GM18502 (cell line): ENCODE results near the gene CDC42EP4.
A peak's percentile ranks its signal among the peaks of the same experiment; 100 is the strongest.

Experiments used
- ATAC-seq: cut with Tn5 transposase; IDR thresholded peaks from one replicate; pipeline ENCODE4 v1.9.1; 2021; ENCODE audit warnings: mild to moderate bottlenecking; ENCODE audit not compliant: unreplicated experiment, poor library complexity

CDC42EP4 gene

GRCh38 chr17:73261952-73262675, 49.7 kb downstream of the CDC42EP4 start:
- ATAC-seq, result no peak

- ATAC-seq, result no peak
Observed at GRCh38 chr17:73261617-73261951, 50.2 kb downstream of the CDC42EP4 start, which contains the start of gene CPSF4L. CPSF4L (minus strand) TSS chr17:73261880; CDS start chr17:73261818, 62 bp downstream.

GRCh38 chr17:73257516-73257915, 54.3 kb downstream of the CDC42EP4 start:
- no peak for ATAC-seq

- ATAC-seq, result no peak
Observed at GRCh38 chr17:73256220-73256619, 55.6 kb downstream of the CDC42EP4 start.

GRCh38 chr17:73255671-73256181, 56.1 kb downstream of the CDC42EP4 start:
- peak; percentile 63 for ATAC-seq

DNA sequence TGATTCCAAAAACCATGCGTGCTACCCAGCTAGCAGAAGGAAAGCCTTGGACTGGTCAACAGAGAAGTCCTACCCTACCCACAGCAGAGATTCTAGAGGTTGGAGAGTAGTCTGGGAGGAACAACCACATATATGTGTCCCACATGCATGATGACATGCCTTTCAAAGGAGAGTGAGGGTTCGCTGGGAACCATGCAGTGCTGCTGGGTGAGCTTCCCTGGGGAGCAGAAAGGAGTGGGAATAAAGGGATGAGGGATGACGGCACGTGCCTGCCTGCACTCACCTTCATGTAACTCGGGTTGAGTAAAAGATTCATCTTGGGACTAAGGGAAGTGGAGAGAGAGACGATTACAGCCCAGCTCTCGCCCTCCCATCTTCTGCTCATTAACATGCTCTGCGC, 59.9 kb downstream of the CDC42EP4 start:
- no peak for ATAC-seq

DNA sequence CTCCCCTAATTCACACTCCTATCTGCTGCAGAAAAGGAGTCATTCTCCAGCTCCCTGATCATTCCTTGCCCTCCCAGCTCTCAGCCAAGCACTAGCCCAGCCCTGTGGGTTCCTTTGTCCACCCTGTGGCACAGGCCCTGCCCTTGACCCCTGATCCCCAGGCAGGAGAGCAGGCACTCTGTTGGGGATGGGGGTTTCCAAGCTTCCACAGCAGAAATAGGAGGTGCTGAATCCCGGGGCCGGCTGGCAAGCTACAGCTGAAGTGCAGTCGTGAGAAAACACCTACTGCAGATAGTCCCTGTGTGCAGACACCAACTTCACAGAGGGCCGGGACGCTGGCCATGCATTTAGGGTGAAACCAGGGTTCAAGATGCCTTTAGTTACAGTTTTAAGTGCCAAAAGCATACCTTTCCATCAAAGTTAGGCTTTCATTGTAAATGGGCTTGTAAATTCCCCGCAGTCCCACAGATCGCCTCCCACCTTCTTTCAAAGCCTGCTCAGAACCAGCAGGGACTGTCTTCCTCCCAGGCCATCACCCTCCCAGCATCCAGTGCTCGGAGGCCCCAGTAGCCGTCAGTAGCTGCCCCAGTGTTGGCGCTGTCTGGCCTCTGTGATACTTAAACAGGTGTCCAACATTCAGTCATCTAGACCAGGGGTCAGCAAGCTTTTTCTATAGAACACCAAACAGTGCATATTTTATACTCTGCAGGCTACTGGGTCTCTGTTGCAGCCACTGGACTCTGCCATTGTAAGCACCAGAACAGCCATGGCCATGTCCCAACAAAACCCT, 60.8 kb downstream of the CDC42EP4 start:
- no peak for ATAC-seq

GRCh38 chr17:73249700-73250099, 62.1 kb downstream of the CDC42EP4 start:
- ATAC-seq, result no peak

GRCh38 chr17:73248532-73248931, 63.3 kb downstream of the CDC42EP4 start:
- no peak for ATAC-seq

- ATAC-seq, result no peak
Observed at GRCh38 chr17:73247726-73248125, 64.1 kb downstream of the CDC42EP4 start.

DNA sequence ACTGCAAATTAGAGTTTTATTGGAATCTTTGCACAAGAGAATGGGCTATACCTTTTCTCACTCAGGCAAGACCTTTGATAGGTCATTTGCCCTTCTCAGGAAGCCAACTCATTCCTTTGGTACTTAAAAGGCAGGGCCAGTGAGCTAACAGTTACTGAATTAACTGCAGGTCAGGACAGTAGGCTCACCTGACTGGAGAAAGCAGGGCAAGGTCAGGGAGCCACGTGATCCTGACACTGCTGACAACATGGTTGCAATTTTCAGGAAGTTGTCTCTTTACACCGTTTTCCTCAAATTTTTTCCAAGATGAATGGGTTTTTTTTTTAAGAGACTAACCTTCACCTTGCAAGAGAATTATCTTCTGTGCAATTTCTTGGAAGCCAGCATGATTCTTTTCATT, 71.2 kb downstream of the CDC42EP4 start:
- no peak for ATAC-seq

- no peak for ATAC-seq
Observed at GRCh38 chr17:73237714-73238113, 74.1 kb downstream of the CDC42EP4 start.

GRCh38 chr17:73234736-73235135, 77.1 kb downstream of the CDC42EP4 start:
- no peak for ATAC-seq
